ENCODE results near the gene MRAP2. TPM values are rescaled to one million over a fixed set of nuclear protein-coding genes. Genes with fewer than 3 reads are reported as not detected.

The MRAP2 gene
- total and polyA plus RNA-seq, 2 donors (not counting 3 experiments of a cell fraction or from before 2014, with no cell fraction given): 5.8 to 8.6 TPM

- FAIRE-seq (no peak), DNase-seq (ENCODE audit: low read depth, low spot score) (peak; percentile 35)
- no TSS peak for BruUV-seq (replicated peaks)
- Histone ChIP-seq H3K27me3 (ENCODE audit: control insufficient read depth in 2 of 2, insufficient read depth in 2 of 2, low read length in 2 of 2) (no peaks in the 10 kb centered on the region), H2AFZ (ENCODE audit: low read depth, low read length) (no peak overlapping the region), H3K9me1 (replicated peaks; ENCODE audit: control insufficient read depth, extremely low read depth, insufficient read depth, low read length) (no peaks in the 10 kb centered on the region), H3K9ac (replicated peaks; ENCODE audit: extremely low read depth, insufficient read depth, low read length) (no peak overlapping the region), H3K36me3 (ENCODE audit: control insufficient read depth in 2 of 2, extremely low read depth in 1 of 2, insufficient read depth in 2 of 2, low read length in 2 of 2) (no peaks in the 10 kb centered on the region), H3K79me2 (ENCODE audit: control insufficient read depth, insufficient read depth, low read length) (no peaks in the 10 kb centered on the region), H3K9me3 (replicated peaks; ENCODE audit: control insufficient read depth, insufficient read depth, low read length) (no peaks in the 10 kb centered on the region), H3K4me2 (ENCODE audit: insufficient read depth, low read length) (no peak overlapping the region), H3K27ac (ENCODE audit: insufficient read depth, low read depth, low read length) (no peak overlapping the region), H4K20me1 (replicated peaks; ENCODE audit: control insufficient read depth, extremely low read depth, insufficient read depth, low read length) (no peaks in the 10 kb centered on the region), H3K4me1 (ENCODE audit: control insufficient read depth, extremely low read depth, insufficient read depth, low read length) (no peaks in the 10 kb centered on the region), H3K4me3 (replicated peaks in 1 of 3; ENCODE audit: insufficient read depth in 1 of 3, low read depth in 1 of 3, low read length in 3 of 3) (no peak overlapping the region)
- CTCF ChIA-PET: interaction anchor here (0.6 to 1.2 kb wide), 3 partner anchors 50 to 370 kb away, joined by 3 to 5 read pairs (median 4); no protein-coding TSS in a partner anchor
- intact Hi-C loops (cut with micrococcal nuclease): no loop called here
- dilution Hi-C loops (cut with MboI; ENCODE audit: extremely low pct_ligation_motif_present, low sequenced_read_pairs): no loop called here
- POLR2A ChIA-PET: no interaction called here
- TF ChIP-seq MAX (IDR thresholded peaks at IDR 0.05; ENCODE audit: insufficient read depth, insufficient read length) (no peak), JUN (IDR thresholded peaks at IDR 0.05; ENCODE audit: borderline replicate concordance, insufficient read depth, insufficient read length, low read depth) (no peak), FOS (IDR thresholded peaks at IDR 0.05; ENCODE audit: borderline replicate concordance, insufficient read depth, low read length) (no peak), GATA2 (IDR thresholded peaks at IDR 0.05; ENCODE audit: insufficient read depth, insufficient read length, low read depth, low read length) (no peak)
- TF ChIP-seq, protein P1, sequence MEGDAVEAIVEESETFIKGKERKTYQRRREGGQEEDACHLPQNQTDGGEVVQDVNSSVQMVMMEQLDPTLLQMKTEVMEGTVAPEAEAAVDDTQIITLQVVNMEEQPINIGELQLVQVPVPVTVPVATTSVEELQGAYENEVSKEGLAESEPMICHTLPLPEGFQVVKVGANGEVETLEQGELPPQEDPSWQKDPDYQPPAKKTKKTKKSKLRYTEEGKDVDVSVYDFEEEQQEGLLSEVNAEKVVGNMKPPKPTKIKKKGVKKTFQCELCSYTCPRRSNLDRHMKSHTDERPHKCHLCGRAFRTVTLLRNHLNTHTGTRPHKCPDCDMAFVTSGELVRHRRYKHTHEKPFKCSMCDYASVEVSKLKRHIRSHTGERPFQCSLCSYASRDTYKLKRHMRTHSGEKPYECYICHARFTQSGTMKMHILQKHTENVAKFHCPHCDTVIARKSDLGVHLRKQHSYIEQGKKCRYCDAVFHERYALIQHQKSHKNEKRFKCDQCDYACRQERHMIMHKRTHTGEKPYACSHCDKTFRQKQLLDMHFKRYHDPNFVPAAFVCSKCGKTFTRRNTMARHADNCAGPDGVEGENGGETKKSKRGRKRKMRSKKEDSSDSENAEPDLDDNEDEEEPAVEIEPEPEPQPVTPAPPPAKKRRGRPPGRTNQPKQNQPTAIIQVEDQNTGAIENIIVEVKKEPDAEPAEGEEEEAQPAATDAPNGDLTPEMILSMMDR (IDR thresholded peaks at IDR 0.05; ENCODE audit: extremely low read depth in 1 of 2, insufficient read depth in 1 of 2, low read depth in 1 of 2, low read length in 2 of 2): no peak
These were observed 48.3 kb upstream of the MRAP2 start for GRCh38 chr6:83985308-83985713.

- no peak overlapping the region for H3K4me2 ChIP-seq (ENCODE audit: insufficient read depth, low read length)
- H3K9ac ChIP-seq (replicated peaks; ENCODE audit: extremely low read depth, insufficient read depth, low read length): no peak overlapping the region
- BruUV-seq (replicated peaks): no TSS peak
- CTCF ChIA-PET: interaction anchor here (0.6 to 1.3 kb wide), 4 partner anchors 10 to 371 kb away, joined by 3 to 5 read pairs (median 4); no protein-coding TSS in a partner anchor
- POLR2A ChIA-PET: no interaction called here
- H2AFZ ChIP-seq (ENCODE audit: low read depth, low read length): no peak overlapping the region
- DNase-seq (ENCODE audit: low read depth, low spot score): no peak
- TF ChIP-seq JUN (IDR thresholded peaks at IDR 0.05; ENCODE audit: borderline replicate concordance, insufficient read depth, insufficient read length, low read depth): no peak
- no peak for TF ChIP-seq POLR2AphosphoS5 (IDR thresholded peaks at IDR 0.05; ENCODE audit: insufficient read depth, low read depth, low read length)
- TF ChIP-seq, protein P1 (IDR thresholded peaks at IDR 0.05; ENCODE audit: extremely low read depth in 1 of 2, insufficient read depth in 1 of 2, low read depth in 1 of 2, low read length in 2 of 2): no peak
- TF ChIP-seq MYC (IDR thresholded peaks at IDR 0.05; ENCODE audit: low read depth, low read length): no peak
- no peak for TF ChIP-seq GATA2 (IDR thresholded peaks at IDR 0.05; ENCODE audit: insufficient read depth, insufficient read length, low read depth, low read length)
- TF ChIP-seq POLR2A (IDR thresholded peaks at IDR 0.05; ENCODE audit: low read depth, low read length): no peak
- no peak for TF ChIP-seq EZH2 (IDR thresholded peaks at IDR 0.05; ENCODE audit: borderline replicate concordance, low read depth, low read length, severe bottlenecking)
- TF ChIP-seq MAX (IDR thresholded peaks at IDR 0.05; ENCODE audit: insufficient read depth, insufficient read length): no peak
- no peak for TF ChIP-seq FOS (IDR thresholded peaks at IDR 0.05; ENCODE audit: borderline replicate concordance, insufficient read depth, low read length)
- dilution Hi-C loops (cut with MboI; ENCODE audit: extremely low pct_ligation_motif_present, low sequenced_read_pairs): no loop called here
- no peaks in the 10 kb centered on the region for H4K20me1 ChIP-seq (replicated peaks; ENCODE audit: control insufficient read depth, extremely low read depth, insufficient read depth, low read length)
- H3K36me3 ChIP-seq (ENCODE audit: control insufficient read depth in 2 of 2, extremely low read depth in 1 of 2, insufficient read depth in 2 of 2, low read length in 2 of 2): no peaks in the 10 kb centered on the region
- H3K27me3 ChIP-seq (ENCODE audit: control insufficient read depth in 2 of 2, insufficient read depth in 2 of 2, low read length in 2 of 2): no peaks in the 10 kb centered on the region
- no peaks in the 10 kb centered on the region for H3K9me1 ChIP-seq (replicated peaks; ENCODE audit: control insufficient read depth, extremely low read depth, insufficient read depth, low read length)
- no peak for FAIRE-seq
- no peak overlapping the region for H3K4me3 ChIP-seq (replicated peaks in 1 of 3; ENCODE audit: insufficient read depth in 1 of 3, low read depth in 1 of 3, low read length in 3 of 3)
- H3K27ac ChIP-seq (ENCODE audit: insufficient read depth, low read depth, low read length): no peak overlapping the region
- no peaks in the 10 kb centered on the region for H3K4me1 ChIP-seq (ENCODE audit: control insufficient read depth, extremely low read depth, insufficient read depth, low read length)
- no peaks in the 10 kb centered on the region for H3K9me3 ChIP-seq (replicated peaks; ENCODE audit: control insufficient read depth, insufficient read depth, low read length)
- intact Hi-C loops (cut with micrococcal nuclease): no loop called here
- no peaks in the 10 kb centered on the region for H3K79me2 ChIP-seq (ENCODE audit: control insufficient read depth, insufficient read depth, low read length)
These were observed 47.9 kb upstream of the MRAP2 start for GRCh38 chr6:83985715-83986114.
